OCI-M2 (cell line): ENCODE data around the gene CP.

Experiments used
- DNase-seq: peaks from one replicate; lab custom pipeline; 2025; ENCODE audit not compliant: unreplicated experiment; lab: John Stamatoyannopoulos, UW

Gene CP

GRCh38 chr3:149128821-149129220 is 92.8 kb downstream of the CP start:
- DNase-seq, result no peak

GRCh38 chr3:149122721-149123578 is 98.7 kb downstream of the CP start:
- no peak for DNase-seq
